H9 (cell line): ENCODE measurements around the gene RASA2. TPM values are rescaled to one million over a fixed set of nuclear protein-coding genes. Genes with fewer than 3 reads are reported as not detected.

ENCODE experiments used
- DNase-seq: peaks from one replicate; pipeline ENCODE4 v3.0.0-alpha.2; 2017
- H2AFZ ChIP-seq: one replicate; pipeline ENCODE4 v1.6.1; 2013; ENCODE audit warnings: mild to moderate bottlenecking, low read length, control low read depth, moderate library complexity
- H2AK5ac ChIP-seq: 2 replicates; pipeline ENCODE4 v1.6.1; 2013; ENCODE audit warnings: low read length, control low read depth, mixed read lengths; ENCODE audit not compliant: insufficient read length
- H2BK120ac ChIP-seq: one replicate; pipeline ENCODE4 v1.6.1; 2013; ENCODE audit warnings: low read depth, mild to moderate bottlenecking, low read length, control low read depth, inconsistent platforms; ENCODE audit not compliant: poor library complexity, severe bottlenecking
- H2BK12ac ChIP-seq: 2 replicates; pipeline ENCODE4 v1.6.1; 2013; ENCODE audit warnings: low read length, control low read depth, mixed read lengths, low read depth; ENCODE audit not compliant: insufficient read length
- H2BK15ac ChIP-seq: 2 replicates; pipeline ENCODE4 v1.6.1; 2013; ENCODE audit warnings: low read depth, low read length, control low read depth
- H2BK20ac ChIP-seq: one replicate; pipeline ENCODE4 v1.6.1; 2013; ENCODE audit warnings: low read depth, mild to moderate bottlenecking, low read length, control low read depth, inconsistent platforms; ENCODE audit not compliant: poor library complexity, severe bottlenecking
- H2BK5ac ChIP-seq: 2 replicates; pipeline ENCODE4 v1.6.1; 2013; ENCODE audit warnings: low read length, control low read depth, mixed read lengths; ENCODE audit not compliant: insufficient read length
- H3K14ac ChIP-seq: 2 replicates; pipeline ENCODE4 v1.6.1; 2013; ENCODE audit warnings: low read length, control low read depth; ENCODE audit not compliant: insufficient read depth
- H3K18ac ChIP-seq: 2 replicates; pipeline ENCODE4 v1.6.1; 2013; ENCODE audit warnings: low read depth, mild to moderate bottlenecking, mixed read lengths, low read length, control low read depth; ENCODE audit not compliant: insufficient read length
- H3K23ac ChIP-seq: 2 replicates; pipeline ENCODE4 v1.6.1; 2013; ENCODE audit warnings: low read length, control low read depth, mixed read lengths, low read depth; ENCODE audit not compliant: insufficient read length
- H3K23me2 ChIP-seq: 2 replicates; pipeline ENCODE4 v1.6.1; 2013; ENCODE audit warnings: low read depth, mild to moderate bottlenecking, mixed read lengths, low read length, control low read depth; ENCODE audit not compliant: insufficient read length, poor library complexity, severe bottlenecking
- H3K27ac ChIP-seq: 2 replicates; pipeline ENCODE4 v1.5.1; 2013; ENCODE audit warnings: low read length, control low read depth, mixed read lengths, low read depth; ENCODE audit not compliant: insufficient read length
- H3K27me3 ChIP-seq: 2 replicates; pipeline ENCODE4 v1.6.1; 2013; ENCODE audit warnings: low read length, control low read depth, inconsistent platforms; ENCODE audit not compliant: insufficient read depth
- H3K4ac ChIP-seq: 2 replicates; pipeline ENCODE4 v1.6.1; 2013; ENCODE audit warnings: low read depth, mild to moderate bottlenecking, control low read depth, inconsistent platforms, low read length, moderate library complexity
- H3K4me1 ChIP-seq: 2 replicates; pipeline ENCODE4 v1.6.1; 2013; ENCODE audit warnings: low read length, control low read depth, inconsistent platforms; ENCODE audit not compliant: insufficient read depth
- H3K4me2 ChIP-seq: 2 replicates; pipeline ENCODE4 v1.6.1; 2013; ENCODE audit warnings: low read length, control low read depth, mixed read lengths; ENCODE audit not compliant: insufficient read length, insufficient read depth
- H3K56ac ChIP-seq: 2 replicates; pipeline ENCODE4 v1.6.1; 2013; ENCODE audit warnings: low read depth, mild to moderate bottlenecking, mixed read lengths, low read length, control low read depth; ENCODE audit not compliant: insufficient read length
- H3K79me1 ChIP-seq: 2 replicates; pipeline ENCODE4 v1.6.1; 2013; ENCODE audit warnings: low read depth, mild to moderate bottlenecking, moderate library complexity, low read length, control low read depth, inconsistent platforms; ENCODE audit not compliant: insufficient read depth, poor library complexity, severe bottlenecking
- H3K79me2 ChIP-seq: 2 replicates; pipeline ENCODE4 v1.6.1; 2013; ENCODE audit warnings: low read length, control low read depth, inconsistent platforms; ENCODE audit not compliant: insufficient read depth
- H3K9ac ChIP-seq: 2 replicates; pipeline ENCODE4 v1.6.1; 2013; ENCODE audit warnings: low read length, control low read depth, mixed read lengths; ENCODE audit not compliant: insufficient read length; ENCODE audit errors: extremely low read depth
- H3K9me3 ChIP-seq: one replicate; pipeline ENCODE4 v1.6.1; 2013; ENCODE audit warnings: low read depth, low read length, inconsistent platforms; ENCODE audit not compliant: control insufficient read depth
- H3T11ph ChIP-seq: one replicate; pipeline ENCODE4 v1.6.1; 2013; ENCODE audit warnings: mild to moderate bottlenecking, low read length, control low read depth, inconsistent platforms
- H4K20me1 ChIP-seq: one replicate; pipeline ENCODE4 v1.6.1; 2013; ENCODE audit not compliant: control insufficient read depth, insufficient read length, insufficient read depth
- H4K5ac ChIP-seq: 2 replicates; pipeline ENCODE4 v1.6.1; 2013; ENCODE audit warnings: low read depth, mild to moderate bottlenecking, mixed read lengths, low read length, control low read depth; ENCODE audit not compliant: insufficient read length
- H4K8ac ChIP-seq: replicated peaks from 2 replicates; pipeline ENCODE4 v1.6.1; 2013; ENCODE audit warnings: low read length, control low read depth, mixed read lengths, low read depth; ENCODE audit not compliant: insufficient read length
- H4K91ac ChIP-seq: 2 replicates; pipeline ENCODE4 v1.6.1; 2013; ENCODE audit warnings: low read depth, mild to moderate bottlenecking, moderate library complexity, mixed read lengths, low read length, control low read depth; ENCODE audit not compliant: insufficient read length
- H3K27ac Mint-ChIP-seq, 3 experiments: 2 replicates in 2 of 3; 3 replicates in 1 of 3; pipeline ENCODE4 v1.8.0; 2020 to 2021; ENCODE audit warnings: mixed read lengths in 3 of 3, mild to moderate bottlenecking in 1 of 3, moderate library complexity in 1 of 3
- H3K27me3 Mint-ChIP-seq: 2 replicates; pipeline ENCODE4 v1.8.0; 2021; ENCODE audit warnings: low read depth, mild to moderate bottlenecking, moderate library complexity, mixed read lengths
- H3K36me3 Mint-ChIP-seq, 3 experiments: 2 replicates in 2 of 3; 3 replicates in 1 of 3; pipeline ENCODE4 v1.8.0; 2020 to 2021; ENCODE audit warnings: low read depth in 3 of 3, mixed read lengths in 3 of 3; ENCODE audit not compliant: insufficient read depth in 1 of 3
- H3K4me1 Mint-ChIP-seq, 2 experiments: 2 replicates each; pipeline ENCODE4 v1.8.0; 2020; ENCODE audit warnings: mixed read lengths in 2 of 2
- H3K4me3 Mint-ChIP-seq, 2 experiments: 2 replicates in 1 of 2; 3 replicates in 1 of 2; pipeline ENCODE4 v1.8.0; 2020 to 2021; ENCODE audit warnings: mild to moderate bottlenecking in 2 of 2, mixed read lengths in 2 of 2, moderate library complexity in 1 of 2
- H3K9me3 Mint-ChIP-seq, 2 experiments: 2 replicates in 1 of 2; 3 replicates in 1 of 2; pipeline ENCODE4 v1.8.0; 2020; ENCODE audit warnings: mild to moderate bottlenecking in 2 of 2, mixed read lengths in 2 of 2, moderate library complexity in 1 of 2
- WGBS: extraction: QIAGEN DNeasy Blood & Tissue Kit; methylation state at CpG from one replicate; pipeline ENCODE4 v1.1.7; 2013; ENCODE audit warnings: missing lambda C conversion rate, low lambda C conversion rate, mixed read lengths; ENCODE audit not compliant: insufficient read length; ENCODE audit errors: extremely low coverage; 5-methylcytosine and 5-hydroxymethylcytosine counted together
- total RNA-seq: library from RNA; stranded (reverse); gene quantifications from 2 replicates; pipeline ENCODE4 v1.2.1, GENCODE V29; 2021
- TF ChIP-seq, protein P1 (sequence below): fragments of 200-600 bp; sonication (generic); conservative IDR thresholded peaks from 3 replicates; pipeline ENCODE4 v1.8.0; 2021; ENCODE audit warnings: antibody characterized with exemption, mild to moderate bottlenecking

The RASA2 gene
- total RNA-seq, 1 experiment from 2014 or later = 24.4 TPM

GRCh38 chr3:141456301-141456625 lies 30.6 kb upstream of the RASA2 start:
- H3K79me1 ChIP-seq = no peaks in the 10 kb centered on the region
- no CpG with 5 or more reads among the region's 11 CpGs for WGBS
- H3K4me2 ChIP-seq = no peak overlapping the region
- H4K5ac ChIP-seq = no peak overlapping the region
- no peak overlapping the region for H2BK5ac ChIP-seq
- H3T11ph ChIP-seq = no peak overlapping the region
- H3K4me3 Mint-ChIP-seq = no peak overlapping the region
- no peaks in the 10 kb centered on the region for H3K9me3 ChIP-seq
- no peak overlapping the region for H2AFZ ChIP-seq
- TF ChIP-seq, protein P1, sequence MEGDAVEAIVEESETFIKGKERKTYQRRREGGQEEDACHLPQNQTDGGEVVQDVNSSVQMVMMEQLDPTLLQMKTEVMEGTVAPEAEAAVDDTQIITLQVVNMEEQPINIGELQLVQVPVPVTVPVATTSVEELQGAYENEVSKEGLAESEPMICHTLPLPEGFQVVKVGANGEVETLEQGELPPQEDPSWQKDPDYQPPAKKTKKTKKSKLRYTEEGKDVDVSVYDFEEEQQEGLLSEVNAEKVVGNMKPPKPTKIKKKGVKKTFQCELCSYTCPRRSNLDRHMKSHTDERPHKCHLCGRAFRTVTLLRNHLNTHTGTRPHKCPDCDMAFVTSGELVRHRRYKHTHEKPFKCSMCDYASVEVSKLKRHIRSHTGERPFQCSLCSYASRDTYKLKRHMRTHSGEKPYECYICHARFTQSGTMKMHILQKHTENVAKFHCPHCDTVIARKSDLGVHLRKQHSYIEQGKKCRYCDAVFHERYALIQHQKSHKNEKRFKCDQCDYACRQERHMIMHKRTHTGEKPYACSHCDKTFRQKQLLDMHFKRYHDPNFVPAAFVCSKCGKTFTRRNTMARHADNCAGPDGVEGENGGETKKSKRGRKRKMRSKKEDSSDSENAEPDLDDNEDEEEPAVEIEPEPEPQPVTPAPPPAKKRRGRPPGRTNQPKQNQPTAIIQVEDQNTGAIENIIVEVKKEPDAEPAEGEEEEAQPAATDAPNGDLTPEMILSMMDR = no peak
- no peak overlapping the region for H2BK15ac ChIP-seq
- H3K18ac ChIP-seq = no peak overlapping the region
- no peaks in the 10 kb centered on the region for H3K9me3 Mint-ChIP-seq
- H4K20me1 ChIP-seq = no peaks in the 10 kb centered on the region
- H4K8ac ChIP-seq = no peak overlapping the region
- H3K4me1 ChIP-seq = no peaks in the 10 kb centered on the region; the same call in 1 of the 2 replicates
- H3K23ac ChIP-seq = no peak overlapping the region
- H2BK20ac ChIP-seq = no peak overlapping the region
- no peak overlapping the region for H3K27ac ChIP-seq
- no peak overlapping the region; a peak in 1 of 7 replicates for H3K27ac Mint-ChIP-seq
- peaks cover 8 to 9% of the 10 kb centered on the region in 2 experiments for H3K4me1 Mint-ChIP-seq
- no peaks in the 10 kb centered on the region for H3K79me2 ChIP-seq
- H3K27me3 ChIP-seq = no peaks in the 10 kb centered on the region
- H3K9ac ChIP-seq = no peak overlapping the region
- no peak overlapping the region for H4K91ac ChIP-seq
- no peak overlapping the region for H2AK5ac ChIP-seq
- H3K56ac ChIP-seq = no peak overlapping the region
- no peak overlapping the region for H3K14ac ChIP-seq
- H3K36me3 Mint-ChIP-seq = no peaks in the 10 kb centered on the region
- no peak overlapping the region for H3K4ac ChIP-seq
- peaks cover 2% of the 10 kb centered on the region for H3K27me3 Mint-ChIP-seq
- no peaks in the 10 kb centered on the region for H3K23me2 ChIP-seq
- H2BK12ac ChIP-seq = no peak overlapping the region
- DNase-seq = no peak
- H2BK120ac ChIP-seq = no peak overlapping the region
